Measurements from ENCODE around the gene ZNRF1.

Gene ZNRF1

DNA sequence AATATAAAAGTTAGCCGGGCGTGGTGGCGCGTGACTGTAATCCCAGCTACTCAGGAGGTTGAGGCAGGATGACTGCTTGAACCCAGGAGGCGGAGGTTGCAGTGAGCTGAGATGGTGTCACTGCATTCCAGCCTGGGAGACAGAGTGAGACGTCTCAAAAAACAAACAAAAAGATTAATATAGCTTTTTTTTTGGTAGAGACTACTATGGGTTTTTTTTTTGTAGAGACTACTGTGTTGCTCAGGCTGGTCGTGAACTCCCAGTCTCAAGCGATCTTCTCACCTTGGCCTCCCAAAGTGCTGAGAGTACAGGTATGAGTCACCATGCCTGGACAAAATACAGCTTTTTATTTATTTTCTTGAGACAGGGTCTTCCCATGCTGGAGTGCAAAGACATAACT lies 20.2 kb downstream of the ZNRF1 start:
- Histone ChIP-seq H3K36me3 (ENCODE audit: control insufficient read depth, insufficient read depth, low read length) (no peaks in the 10 kb centered on the region), H3K4me2 (ENCODE audit: low read length) (no peak overlapping the region), H3K79me2 (peaks cover 63% of the 10 kb centered on the region), H3K4me1 (peaks cover 3% of the 10 kb centered on the region), H3K27me3 (ENCODE audit: control insufficient read depth, insufficient read depth, low read length) (no peaks in the 10 kb centered on the region), H3K9me3 (ENCODE audit: control insufficient read depth, low read length) (no peaks in the 10 kb centered on the region), H3K27ac (no peak overlapping the region), H2AFZ (no peak overlapping the region), H3K9ac (no peak overlapping the region), H3K4me3 (ENCODE audit: low read depth, low read length) (no peak overlapping the region)
- TF ChIP-seq, protein P1, sequence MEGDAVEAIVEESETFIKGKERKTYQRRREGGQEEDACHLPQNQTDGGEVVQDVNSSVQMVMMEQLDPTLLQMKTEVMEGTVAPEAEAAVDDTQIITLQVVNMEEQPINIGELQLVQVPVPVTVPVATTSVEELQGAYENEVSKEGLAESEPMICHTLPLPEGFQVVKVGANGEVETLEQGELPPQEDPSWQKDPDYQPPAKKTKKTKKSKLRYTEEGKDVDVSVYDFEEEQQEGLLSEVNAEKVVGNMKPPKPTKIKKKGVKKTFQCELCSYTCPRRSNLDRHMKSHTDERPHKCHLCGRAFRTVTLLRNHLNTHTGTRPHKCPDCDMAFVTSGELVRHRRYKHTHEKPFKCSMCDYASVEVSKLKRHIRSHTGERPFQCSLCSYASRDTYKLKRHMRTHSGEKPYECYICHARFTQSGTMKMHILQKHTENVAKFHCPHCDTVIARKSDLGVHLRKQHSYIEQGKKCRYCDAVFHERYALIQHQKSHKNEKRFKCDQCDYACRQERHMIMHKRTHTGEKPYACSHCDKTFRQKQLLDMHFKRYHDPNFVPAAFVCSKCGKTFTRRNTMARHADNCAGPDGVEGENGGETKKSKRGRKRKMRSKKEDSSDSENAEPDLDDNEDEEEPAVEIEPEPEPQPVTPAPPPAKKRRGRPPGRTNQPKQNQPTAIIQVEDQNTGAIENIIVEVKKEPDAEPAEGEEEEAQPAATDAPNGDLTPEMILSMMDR (IDR thresholded peaks at IDR 0.05) = no peak

DNA sequence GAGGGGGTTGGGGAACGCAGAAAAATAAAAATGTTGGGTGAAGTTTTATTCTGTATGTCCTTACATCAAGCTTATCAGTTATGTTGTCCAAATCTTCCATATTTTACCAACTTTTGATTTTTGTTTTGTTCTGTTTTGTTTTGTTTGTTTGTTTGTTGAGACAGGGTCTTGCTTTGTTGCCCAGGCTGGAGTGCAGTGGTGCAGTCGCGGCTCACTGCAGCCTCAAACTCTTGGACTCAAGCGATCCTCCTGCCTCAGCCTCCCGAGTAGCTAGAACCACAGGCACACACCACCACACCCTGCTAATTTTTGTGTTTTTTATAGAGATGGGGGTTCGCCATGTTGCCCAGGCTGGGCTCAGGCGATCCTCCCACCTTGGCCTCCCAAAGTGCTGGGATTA lies 20.8 kb downstream of the ZNRF1 start:
- Histone ChIP-seq H3K79me2 (peaks cover 60% of the 10 kb centered on the region), H2AFZ (no peak overlapping the region), H3K27ac (no peak overlapping the region), H3K36me3 (ENCODE audit: control insufficient read depth, insufficient read depth, low read length) (no peaks in the 10 kb centered on the region), H3K9me3 (ENCODE audit: control insufficient read depth, low read length) (no peaks in the 10 kb centered on the region), H3K9ac (no peak overlapping the region), H3K4me1 (peaks cover 3% of the 10 kb centered on the region), H3K27me3 (ENCODE audit: control insufficient read depth, insufficient read depth, low read length) (no peaks in the 10 kb centered on the region), H3K4me3 (ENCODE audit: low read depth, low read length) (no peak overlapping the region), H3K4me2 (ENCODE audit: low read length) (no peak overlapping the region)
- TF ChIP-seq, protein P1 (IDR thresholded peaks at IDR 0.05) = no peak

DNA sequence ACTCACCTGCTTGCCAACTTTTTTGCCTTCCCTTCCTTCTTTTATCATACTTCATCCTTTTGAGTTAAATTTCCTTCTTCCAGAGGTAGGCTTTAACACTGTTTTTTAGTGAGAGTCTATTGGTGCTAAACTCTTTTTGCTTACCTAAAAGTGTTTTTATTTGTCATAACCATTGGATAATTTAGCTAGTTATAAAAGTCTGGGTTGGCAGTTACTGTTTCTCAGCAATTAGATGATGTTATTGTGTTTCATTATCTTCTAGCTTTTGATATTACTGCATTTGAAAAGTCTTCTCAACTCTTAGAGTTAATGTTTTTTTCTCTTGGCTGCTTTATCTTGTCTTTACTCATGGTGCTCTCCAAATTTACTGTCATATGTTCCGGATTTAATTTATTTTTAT lies 22.6 kb downstream of the ZNRF1 start:
- Histone ChIP-seq H3K27me3 (ENCODE audit: control insufficient read depth, insufficient read depth, low read length) (no peaks in the 10 kb centered on the region), H3K36me3 (ENCODE audit: control insufficient read depth, insufficient read depth, low read length) (no peaks in the 10 kb centered on the region), H2AFZ (no peak overlapping the region), H3K9me3 (ENCODE audit: control insufficient read depth, low read length) (no peaks in the 10 kb centered on the region), H3K4me3 (ENCODE audit: low read depth, low read length) (no peak overlapping the region), H3K79me2 (peaks cover 50% of the 10 kb centered on the region), H3K9ac (no peak overlapping the region), H3K27ac (no peak overlapping the region), H3K4me1 (peaks cover 6% of the 10 kb centered on the region), H3K4me2 (ENCODE audit: low read length) (no peak overlapping the region)
- TF ChIP-seq, protein P1 (IDR thresholded peaks at IDR 0.05) = no peak

DNA sequence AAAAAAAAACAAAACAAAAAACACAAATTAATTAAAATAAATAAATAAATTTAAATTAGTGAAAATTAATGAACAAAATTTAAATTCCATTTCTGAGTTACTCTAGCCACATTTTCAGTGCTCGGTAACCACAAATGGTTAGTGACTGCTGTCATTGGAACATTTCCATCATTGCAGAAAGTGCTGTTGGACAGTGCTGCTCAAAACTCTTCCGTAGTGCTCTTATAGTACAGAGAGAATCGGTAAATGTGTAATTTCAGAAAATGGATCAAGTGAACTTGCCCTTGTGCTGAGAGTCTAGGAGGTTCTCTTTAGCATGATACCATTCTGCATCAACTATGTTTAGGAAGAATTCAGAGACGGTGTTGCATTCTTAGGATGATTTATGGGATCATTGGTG lies 23.7 kb downstream of the ZNRF1 start:
- Histone ChIP-seq H2AFZ (no peak overlapping the region), H3K9me3 (ENCODE audit: control insufficient read depth, low read length) (no peaks in the 10 kb centered on the region), H3K4me1 (peaks cover 4% of the 10 kb centered on the region), H3K79me2 (peaks cover 51% of the 10 kb centered on the region), H3K4me3 (ENCODE audit: low read depth, low read length) (no peak overlapping the region), H3K27ac (no peak overlapping the region), H3K4me2 (ENCODE audit: low read length) (no peak overlapping the region), H3K36me3 (ENCODE audit: control insufficient read depth, insufficient read depth, low read length) (no peaks in the 10 kb centered on the region), H3K27me3 (ENCODE audit: control insufficient read depth, insufficient read depth, low read length) (no peaks in the 10 kb centered on the region), H3K9ac (no peak overlapping the region)
- TF ChIP-seq, protein P1 (IDR thresholded peaks at IDR 0.05) = no peak

DNA sequence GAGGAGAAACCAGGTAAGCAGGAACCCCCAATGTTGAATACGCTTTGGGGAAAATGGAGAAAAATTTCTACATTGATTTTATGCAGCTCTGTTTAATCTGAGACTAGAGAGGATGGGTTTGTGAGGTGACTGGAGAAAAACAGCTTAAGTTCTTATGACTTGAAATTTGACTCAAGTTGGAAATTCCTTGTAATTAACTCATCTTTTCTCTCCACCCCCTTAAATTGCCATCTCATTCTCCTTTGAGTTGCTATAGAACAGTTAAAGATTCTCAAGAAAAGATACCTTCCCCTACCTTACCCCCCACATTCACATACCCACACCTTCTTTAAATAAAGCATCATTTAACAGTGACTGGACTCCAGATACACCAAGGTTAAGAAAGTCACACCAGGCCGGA lies 24.2 kb downstream of the ZNRF1 start:
- no peak overlapping the region for H3K27ac ChIP-seq
- no peak overlapping the region for H2AFZ ChIP-seq
- H3K36me3 ChIP-seq (ENCODE audit: control insufficient read depth, insufficient read depth, low read length) = no peaks in the 10 kb centered on the region
- no peaks in the 10 kb centered on the region for H3K9me3 ChIP-seq (ENCODE audit: control insufficient read depth, low read length)
- H3K27me3 ChIP-seq (ENCODE audit: control insufficient read depth, insufficient read depth, low read length) = no peaks in the 10 kb centered on the region
- peaks cover 3% of the 10 kb centered on the region for H3K4me1 ChIP-seq
- no peak overlapping the region for H3K9ac ChIP-seq
- H3K4me2 ChIP-seq (ENCODE audit: low read length) = no peak overlapping the region
- peaks cover 47% of the 10 kb centered on the region for H3K79me2 ChIP-seq
- TF ChIP-seq, protein P1 (IDR thresholded peaks at IDR 0.05) = no peak
- H3K4me3 ChIP-seq (ENCODE audit: low read depth, low read length) = no peak overlapping the region

Measured in parathyroid adenoma (tissue), 2 donors.